IPS-NIHi7 (cell line): Measurements from ENCODE around the gene JAG2.

Experiments
- DNase-seq: peaks from one replicate; pipeline ENCODE4 v3.0.0; 2012; ENCODE audit warnings: mixed read lengths; ENCODE audit errors: extremely low spot score

JAG2 gene

DNA sequence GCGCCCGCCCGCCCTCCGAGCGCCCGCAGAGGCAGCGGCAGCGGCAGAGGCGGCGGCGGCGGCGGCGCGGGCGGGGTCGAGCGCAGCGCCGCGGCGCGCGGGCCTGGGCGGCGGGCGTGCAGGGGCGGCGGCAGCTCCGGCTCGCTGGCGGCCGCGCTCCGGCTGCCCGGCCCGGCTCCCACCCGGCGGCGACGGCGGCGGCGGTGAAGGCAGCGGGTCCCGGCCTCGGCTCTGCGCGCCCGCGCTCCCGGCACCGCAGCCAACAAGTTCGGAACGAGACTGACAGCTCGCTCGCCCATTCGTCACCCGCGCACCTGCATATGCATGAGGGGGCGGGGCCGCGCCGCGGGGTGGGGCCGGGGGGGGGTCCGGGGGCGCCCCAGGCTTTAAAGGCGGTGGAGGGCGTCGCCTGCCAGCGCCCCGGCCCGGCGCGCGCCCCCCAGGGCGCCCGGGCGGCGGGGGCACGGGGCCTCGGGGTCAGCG, at the start of gene JAG2:
JAG2 (minus strand) TSS at position 281 of the 483 bp plus-strand sequence. CDS start 356 bp downstream, outside the sequence.
- DNase-seq: peak; percentile 79

DNA sequence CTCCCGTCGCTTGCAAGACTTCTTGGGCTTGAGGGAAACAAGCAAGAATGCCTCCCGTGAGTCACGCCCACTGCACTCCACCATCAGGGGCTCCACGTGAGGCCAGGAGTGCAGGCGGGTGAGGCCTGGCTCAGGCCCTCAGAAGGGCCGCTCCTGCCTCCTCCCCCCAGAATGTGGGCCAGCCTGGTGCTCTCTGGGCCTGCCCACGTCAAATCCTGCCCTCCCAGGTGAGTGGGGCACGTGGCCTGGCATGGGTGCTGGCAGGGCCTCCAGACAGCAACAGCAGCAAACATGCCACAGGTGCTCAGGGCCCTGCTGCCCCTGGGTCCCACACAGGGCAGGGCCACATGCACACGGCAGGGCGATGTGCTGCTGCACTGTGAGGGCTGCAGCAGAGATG, 49.2 kb upstream of the JAG2 start:
- no peak for DNase-seq

DNA sequence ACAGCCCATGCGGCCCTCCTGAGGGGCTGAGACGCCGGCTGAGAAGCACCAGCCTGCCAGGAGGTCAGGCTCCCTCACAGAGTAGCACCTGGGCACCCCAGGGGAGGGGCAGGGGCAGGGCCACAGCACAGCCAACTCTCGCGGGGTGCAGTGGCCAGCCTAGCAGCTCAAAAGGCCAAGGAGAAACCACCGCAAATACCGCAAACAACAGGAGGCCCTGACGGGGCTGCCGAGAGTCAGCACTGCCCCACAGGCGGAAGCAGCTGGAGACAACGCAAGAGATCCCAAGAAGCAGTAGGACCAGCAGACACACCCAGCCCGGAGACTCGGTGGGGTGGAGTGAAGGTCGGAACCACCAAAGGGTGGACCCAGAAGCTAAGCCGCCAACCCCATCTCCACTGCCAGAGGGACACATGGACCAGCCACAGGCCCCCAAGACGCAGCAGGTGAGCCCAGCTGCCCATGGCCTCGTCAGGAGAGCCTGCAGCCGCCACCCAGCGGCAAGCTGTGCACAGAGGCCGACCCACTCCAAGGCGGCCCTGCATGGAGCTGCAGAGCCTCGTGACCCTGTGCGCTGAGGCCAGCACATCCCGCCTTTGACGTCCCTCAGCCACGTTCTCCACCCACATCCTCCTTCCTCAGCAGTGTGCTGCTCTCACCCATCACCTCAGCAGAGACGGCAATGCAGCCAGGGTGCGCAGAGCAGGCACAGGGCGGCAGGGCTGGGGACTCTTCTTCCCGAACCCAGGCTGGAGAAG, 48.1 kb upstream of the JAG2 start:
- DNase-seq: no peak

DNA sequence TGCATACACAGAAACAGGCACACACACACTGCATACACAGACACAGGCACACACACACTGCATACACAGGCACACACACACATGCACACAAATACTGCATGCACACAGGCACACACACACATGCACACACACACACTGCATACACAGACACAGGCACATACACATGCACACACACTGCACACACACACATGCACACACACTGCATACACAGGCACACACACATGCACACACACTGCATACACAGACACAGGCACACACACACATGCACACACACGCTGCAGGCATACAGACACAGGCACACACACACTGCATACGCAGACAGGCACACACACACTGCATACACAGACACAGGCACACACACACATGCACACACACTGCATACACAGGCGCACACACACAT, 47.0 kb upstream of the JAG2 start:
- DNase-seq: no peak

DNA sequence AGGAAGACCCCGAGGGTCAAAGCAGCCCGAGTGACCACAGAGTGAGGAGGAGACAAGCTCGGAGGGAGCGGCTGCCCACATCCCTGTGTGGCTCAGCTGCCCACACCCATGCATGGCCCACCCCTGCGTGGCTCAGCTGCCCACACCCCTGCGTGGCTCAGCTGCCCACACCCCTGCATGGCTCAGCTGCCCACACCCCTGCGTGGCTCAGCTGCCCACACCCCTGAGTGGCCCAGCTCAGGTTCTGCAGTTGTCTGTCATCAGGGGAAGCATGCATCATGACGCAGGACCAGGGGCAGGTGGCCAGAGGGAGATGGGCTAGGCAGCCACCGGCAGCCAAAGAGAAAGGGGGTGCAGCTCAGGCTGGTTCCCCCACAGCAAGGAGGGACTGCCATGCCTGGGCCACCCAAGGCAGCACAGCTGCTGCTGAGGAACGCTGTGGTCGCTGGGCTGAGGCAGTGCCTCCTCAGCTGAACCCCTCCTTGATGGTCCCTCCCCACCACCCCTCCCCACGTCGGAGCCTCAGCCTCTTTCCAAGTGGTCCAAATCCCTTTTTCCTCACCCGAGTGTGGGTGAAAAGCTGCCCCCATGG, 45.8 kb upstream of the JAG2 start:
- DNase-seq: no peak

DNA sequence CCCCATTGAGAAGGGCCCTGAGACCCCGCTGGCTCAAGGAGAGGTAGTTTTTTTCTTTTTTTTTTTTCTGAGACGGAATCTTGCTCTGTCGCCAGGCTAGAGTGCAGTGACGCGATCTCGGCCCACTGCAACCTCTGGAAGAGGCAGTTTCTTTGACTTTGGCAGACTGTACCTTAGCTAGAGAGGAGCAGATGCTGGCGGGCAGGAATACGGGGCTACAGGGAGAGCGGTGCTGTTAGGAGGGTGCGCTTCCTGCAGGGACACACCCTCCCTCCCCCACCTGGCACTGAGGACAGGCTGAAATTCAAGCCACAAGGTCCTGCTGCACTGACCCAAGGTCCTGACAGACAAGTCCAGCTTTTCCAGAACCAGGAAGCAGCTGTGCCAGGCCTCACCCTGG, 44.8 kb upstream of the JAG2 start:
- no peak for DNase-seq

DNA sequence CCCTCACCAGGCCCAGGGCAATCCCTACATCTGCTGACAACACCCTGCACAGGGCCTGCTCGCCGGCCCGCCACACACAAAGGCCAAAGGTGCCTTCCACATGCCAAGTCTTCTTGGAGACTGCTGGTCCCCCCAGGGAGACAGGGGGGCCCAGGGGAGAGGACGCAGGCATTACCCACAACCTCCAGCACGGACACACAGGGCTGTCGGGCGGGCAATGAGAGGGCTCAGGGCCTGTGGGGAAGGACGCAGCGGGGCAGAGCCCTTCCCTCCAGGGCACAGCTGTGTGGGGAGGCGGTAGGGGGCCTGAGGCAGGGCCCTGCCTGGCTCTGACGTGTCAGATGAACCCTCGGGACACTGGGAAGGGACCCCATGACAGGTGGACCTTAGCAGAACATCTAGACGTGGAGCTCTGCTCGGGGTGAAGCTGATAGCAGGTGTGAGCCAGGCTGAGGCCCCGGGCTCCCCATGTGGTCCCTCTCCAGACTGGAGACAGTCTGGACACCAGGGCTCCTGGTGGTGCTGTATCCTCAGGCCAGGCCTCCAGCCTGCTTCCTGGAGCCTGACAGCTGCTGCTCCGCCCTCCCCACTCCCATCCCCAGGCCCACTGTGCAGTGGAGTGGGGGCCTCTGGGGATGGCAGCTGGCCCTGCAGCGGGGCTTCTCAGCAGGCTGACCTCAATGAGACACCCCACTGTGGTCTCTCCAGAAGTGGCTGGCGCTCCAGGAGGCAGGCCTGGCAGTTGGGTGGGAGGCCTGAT, 44.1 kb upstream of the JAG2 start:
- no peak for DNase-seq

DNA sequence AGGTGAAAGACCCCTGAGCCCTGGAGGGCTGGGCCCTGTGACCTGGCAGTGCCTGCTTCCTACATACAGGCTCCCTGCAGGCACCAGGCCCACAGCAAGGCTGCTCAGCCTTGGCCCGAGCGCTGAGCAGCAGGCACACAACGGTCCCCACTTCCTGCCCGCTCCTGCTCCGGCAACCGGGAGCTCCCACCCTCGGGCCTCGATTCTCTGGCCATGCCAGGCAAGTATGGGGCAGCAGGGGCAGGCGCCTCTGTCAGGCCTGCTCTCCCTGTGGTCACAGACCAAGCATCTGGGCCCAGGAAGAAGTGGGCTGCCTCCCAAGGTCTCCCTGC, 43.1 kb upstream of the JAG2 start:
- DNase-seq: no peak

DNA sequence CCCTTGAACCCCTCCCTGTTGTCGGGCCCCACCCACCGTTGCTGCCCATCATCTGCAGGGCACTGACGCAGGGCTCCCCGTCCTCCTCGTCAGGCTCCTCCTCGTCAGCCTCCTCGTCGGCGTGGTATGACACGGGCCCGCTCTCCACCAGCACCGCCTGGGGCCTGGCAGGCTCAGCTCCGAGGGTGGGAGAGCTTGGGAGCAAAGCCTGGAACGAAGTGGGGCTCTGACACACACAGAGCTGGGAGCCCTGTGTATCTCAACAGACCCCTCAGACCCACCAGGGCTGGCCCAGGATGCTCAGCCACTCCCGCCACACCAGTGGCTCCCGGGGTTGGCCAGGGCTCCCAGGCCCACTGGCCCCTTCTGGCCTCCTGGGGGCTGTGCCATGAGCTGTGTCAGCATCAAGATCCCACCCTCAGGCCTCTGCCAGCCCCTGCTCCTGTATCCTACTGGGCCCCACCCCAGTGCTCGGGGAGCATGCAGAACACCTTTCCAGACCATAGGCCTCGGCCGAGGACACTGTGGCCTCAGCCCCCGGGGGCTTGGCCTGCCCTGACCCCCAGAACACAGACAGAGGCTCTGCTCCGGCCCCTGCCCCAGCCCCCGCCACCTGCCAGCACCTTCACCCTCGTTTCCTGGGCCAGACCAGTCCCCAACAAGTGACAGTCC, 42.6 kb upstream of the JAG2 start:
- DNase-seq: no peak

DNA sequence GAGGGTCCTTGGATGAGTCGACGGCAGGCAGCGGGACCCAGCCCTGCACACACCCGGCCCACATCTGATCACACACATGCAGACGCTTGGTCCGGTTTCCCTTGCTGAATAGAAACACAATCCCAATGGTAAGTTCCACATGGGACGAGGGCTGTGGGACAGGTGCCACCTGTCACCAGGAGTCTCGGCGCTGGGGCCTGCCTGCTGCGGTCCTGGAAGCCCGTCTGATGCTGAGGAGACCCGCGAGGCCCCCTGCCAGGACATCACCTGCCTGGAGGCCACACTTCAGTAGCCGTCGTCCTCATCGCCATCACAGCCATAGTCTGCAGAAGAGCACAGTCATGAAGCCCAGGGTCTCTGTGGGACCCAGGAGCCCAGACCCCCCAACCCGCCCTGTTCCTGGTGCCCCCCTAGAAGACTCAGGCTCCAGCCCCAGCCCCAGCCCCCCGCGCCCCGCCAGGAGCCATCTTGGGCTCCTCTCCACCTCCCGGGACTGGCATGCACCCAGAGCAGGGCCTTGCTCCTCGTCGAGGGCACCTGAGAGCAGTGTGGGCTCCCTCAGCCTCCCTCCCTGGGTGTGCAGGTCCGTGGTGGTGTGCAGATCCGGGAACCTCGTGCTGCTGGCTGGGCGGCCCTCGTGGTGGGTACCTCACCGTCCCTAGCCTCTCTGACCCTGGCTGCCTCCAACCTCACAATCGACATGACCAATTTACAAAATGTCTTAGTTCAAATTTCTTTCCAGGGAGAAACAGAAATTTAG, 41.9 kb upstream of the JAG2 start:
- DNase-seq: no peak

DNA sequence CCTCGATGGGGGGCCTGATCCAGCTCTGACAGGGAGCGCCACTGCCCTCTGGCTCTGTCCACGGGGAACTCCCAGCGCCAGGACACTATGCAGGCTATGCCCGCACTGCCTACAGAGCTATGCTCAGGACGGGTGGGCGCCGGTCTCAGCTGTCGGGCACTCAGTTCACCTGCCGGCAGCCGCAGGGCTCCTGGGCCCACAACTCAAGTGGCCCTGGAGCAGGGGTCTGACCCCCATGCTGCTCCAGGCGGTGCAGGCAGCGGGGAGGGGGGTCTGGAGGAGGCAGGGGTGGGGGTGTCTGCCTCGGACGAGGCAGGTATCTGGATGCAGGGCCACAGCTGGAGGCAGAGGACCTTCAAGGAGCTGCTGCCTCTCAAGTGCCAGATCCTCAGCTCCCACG, 41.1 kb upstream of the JAG2 start:
- DNase-seq: no peak

DNA sequence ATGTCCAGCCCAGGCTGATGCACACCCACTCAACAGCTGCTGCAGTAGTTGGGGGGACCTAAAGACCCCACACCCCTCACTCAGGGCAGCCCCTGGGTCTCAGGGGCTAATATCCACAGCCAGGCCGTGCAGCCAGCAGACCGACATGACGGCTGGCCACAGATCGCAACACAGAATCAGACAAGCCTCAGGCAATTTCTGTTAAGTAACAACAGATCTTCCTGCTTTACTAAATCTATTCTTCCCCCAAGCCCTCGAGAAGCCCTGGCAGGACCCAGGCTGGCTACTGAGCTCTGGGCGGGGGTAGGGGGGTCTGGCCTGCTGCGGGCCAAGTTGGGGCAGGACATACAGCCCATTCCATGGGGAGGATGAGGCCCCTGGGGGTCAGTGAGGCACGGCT, 40.5 kb upstream of the JAG2 start:
- no peak for DNase-seq

DNA sequence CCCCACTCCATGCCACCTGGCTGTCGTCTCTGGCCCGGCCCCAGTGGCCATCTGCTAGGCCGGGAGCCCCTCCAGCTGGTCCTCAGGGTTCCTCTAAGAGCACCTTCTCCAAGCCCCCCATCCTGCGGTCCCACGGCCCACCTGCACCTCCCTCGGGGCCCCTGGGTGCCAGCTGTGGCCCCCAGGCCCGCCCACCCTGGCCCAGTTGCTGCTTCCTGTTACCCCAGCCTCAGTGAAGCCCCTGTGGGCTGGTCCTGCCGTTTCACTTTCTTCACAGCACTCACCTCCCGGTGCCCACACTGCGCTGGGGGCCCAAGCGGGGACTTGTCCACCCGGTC, 40.1 kb upstream of the JAG2 start:
- DNase-seq: no peak

DNA sequence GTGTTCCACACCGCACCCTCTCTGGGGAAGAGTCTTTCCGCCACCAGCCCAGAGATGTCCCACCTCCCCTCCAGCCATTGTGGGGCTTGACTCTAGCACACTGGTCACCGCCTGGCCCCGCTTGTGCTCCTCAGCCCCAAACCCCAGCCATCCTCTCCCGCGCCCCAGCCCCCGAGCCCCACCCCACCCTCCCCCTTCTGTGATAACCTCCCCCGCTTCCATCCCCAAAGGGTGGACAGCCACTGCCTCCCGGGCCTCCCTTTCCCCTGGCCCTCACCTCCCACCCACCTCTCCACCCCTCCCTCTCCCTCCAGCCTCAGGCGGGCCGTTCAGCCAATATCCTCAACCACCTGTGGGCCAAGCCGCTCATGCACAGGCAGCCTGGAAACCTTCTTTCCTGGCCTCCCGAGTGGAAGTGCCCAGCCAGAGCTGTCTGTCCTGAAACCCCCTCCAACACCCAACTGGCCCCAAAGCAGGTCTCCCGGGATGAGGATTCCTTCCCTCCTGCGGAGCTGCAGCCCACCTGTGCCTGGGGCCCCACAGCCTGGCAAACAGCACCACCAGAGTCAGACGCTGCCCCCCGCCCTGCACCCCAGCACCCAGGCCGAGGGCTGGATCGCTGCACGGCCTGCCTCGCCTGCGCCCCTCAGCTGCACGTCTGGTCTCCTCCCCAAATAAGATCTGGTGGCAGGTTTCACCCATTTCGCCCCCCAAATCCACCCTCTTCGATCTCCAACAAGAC, 39.6 kb upstream of the JAG2 start:
- no peak for DNase-seq

DNA sequence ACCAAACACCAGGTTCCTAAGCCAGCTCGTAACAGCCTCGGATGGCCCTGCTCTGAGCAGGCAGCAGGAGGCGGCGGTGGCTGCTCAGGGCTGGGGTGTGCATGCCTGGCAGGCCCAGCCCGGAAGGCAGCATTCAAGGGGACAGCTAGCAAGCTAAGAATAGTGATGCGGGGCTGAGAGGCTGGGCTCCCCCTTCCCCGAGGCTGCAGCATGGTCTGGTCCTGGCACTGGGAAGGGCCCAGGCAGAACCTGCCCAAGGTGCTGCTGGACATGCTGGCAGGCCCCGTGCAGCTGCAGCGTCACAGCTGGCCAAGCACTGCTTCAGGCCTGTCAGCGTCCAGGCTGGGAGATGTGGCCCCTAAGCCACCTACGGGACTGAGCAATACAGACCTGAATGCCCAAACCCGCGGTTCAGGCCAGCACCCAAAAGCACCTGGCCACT, 38.9 kb upstream of the JAG2 start:
- peak; percentile 75 for DNase-seq

DNA sequence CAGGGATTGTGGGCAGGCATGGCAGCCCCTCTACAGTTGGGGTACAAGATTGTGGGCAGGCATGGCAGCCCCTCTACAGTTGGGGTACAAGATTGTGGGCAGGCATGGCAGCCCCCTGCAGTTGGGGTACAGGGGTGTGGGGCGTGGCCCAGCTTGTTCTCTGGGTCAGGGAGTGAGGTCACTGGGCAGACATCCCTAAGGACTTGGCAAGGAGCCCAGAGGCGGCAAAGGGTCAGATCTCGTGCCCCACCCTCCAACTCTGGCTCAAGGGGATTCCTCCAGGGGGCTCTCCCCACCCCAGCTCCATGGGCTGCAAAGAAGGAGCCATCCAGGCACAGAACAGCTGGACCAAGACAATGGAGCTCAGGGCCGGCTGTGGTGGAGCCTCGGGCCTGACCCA, 38.3 kb upstream of the JAG2 start:
- DNase-seq: no peak

DNA sequence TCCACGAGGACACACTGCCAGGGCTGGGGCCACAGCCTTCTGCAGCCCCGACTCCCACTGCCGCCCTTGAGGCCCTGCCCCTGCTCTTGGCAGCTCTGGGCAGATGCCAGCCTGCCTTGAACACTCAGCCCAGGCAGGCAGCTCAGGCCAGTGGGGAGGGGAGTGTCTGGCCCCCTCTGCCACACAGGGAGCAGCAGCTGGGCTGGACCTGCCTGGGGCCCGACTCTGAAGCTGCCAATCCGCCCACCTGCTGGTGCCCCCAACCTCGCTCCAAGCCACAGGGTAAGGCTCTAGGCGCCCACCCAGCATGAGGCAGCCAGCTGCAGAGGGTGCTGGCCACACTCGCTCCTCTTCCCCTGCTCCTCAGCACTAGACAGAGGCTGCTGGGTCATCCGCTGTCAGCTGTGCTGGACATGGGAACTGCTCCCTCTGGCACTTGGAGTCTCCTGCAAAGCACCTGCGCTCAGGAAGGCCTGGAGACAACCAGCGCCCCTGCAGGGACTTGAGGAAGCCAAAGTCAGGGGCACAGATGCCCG, 37.2 kb upstream of the JAG2 start:
- DNase-seq: no peak

DNA sequence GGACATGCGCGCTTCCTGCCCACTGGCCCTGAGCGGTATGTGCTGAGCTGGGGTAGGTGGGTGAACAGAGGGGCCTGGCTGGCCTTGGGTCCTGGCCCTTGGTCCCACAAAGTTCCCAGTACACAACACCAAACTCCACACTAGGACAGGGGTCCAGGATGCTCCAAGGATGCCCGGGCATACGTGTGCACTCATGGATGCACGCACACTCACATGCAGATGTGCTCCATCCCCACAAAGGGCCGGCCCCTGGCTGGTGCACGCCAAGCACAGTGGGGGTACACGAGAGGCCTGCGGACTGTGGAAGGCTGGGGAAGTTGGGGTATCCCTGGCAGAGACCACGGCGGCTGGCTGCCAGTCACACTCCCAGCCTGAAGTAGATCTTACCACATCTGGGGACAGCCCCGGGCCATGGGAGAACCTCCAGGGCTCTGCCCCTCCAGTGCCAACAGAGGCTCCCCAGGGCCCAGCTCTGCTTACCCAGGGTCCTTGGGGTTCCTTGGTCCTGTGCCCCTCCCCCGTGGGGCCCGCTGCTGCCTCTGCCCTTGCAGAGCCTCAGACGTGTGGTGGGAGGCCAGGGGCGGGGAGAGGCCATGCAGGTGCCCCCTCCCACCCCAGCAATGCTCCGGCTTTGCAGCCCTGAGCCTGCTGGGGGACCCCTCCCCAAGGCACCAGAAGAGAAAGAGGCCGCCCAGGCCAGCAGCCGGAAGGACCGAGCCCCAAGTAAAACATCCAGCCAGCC, 36.5 kb upstream of the JAG2 start:
- DNase-seq: no peak

DNA sequence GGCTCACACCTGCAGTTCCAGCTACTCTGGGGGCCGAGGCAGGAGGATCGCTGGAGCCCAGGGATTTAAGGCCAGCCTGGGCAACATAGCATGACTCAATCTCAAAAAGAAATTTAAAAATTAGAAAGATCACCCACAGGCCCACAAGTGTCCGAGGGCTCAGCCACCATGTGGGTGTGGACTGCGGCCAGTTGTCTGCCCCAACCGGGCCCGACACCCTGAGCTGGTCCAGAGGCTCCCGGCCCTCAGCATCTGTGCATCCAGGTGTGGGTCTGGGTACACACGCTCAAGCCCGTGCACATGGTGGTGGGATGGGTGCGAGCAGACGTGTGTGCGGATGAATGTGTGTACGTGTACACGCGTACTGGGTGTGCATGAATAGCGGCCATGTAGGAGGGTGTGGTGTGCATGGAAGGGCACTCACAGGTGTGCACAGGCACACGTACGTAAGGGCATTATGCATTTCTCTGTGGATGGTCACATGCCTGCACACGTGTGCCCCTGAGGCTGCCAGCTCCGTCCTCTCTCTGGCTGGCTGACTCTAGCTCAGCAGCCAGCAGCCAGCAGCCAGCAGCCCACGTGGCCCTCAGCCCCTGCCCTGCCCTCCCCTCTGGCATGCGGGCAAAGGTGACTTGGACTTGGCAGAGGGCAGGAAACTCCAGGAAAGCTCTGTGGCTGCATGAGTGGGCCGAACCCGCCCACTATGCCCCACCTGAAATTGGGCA, 35.8 kb upstream of the JAG2 start:
- DNase-seq: no peak
